HUDEP-2 (cell line): ENCODE results near the gene SCT.

Experiments
- DNase-seq, 76 experiments: peaks; one replicate each; lab custom pipeline; 2025; ENCODE audit not compliant: unreplicated experiment in 76 of 76; lab: John Stamatoyannopoulos, UW

The SCT gene

DNA sequence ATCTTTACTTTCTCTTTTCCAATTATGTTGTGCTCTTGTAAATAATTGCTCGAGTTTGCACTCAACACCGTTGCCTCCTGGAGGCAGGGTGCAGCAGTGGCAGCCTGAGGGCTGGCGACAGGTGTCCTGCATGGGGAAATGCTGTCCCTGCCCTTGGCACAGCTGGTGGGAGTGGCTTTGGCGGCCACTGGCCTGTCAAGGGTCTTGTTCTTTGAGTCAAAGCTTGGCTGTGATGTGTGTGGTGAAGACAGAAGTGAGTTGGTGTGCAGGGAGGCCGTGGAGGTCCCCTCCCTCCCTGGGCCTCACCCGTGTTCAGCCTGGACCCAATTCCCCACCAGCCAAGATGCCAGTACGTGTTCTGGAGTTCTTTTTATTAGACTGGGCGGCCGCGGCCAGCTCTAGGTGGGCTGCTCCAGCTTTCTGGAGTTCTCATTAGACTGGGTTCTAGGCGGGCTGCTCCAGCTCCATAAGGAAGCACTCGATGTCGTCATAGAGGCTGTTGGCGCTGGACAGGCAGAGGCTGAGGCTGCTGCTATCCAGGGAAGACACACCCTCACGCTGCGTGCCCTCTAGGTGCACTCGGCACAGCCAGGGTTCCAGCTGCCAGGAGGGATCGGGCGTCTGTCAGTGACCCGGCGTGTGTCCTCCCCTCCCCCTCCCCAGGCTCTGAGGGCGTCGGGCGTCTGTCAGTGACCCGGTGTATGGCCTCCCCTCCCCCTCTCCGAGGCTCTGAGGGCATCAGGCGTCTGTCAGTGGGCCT, 14.6 kb downstream of the SCT start:
- DNase-seq, result peak in 37 of 76 experiments; percentile 2 to 55 (median 22)

DNA sequence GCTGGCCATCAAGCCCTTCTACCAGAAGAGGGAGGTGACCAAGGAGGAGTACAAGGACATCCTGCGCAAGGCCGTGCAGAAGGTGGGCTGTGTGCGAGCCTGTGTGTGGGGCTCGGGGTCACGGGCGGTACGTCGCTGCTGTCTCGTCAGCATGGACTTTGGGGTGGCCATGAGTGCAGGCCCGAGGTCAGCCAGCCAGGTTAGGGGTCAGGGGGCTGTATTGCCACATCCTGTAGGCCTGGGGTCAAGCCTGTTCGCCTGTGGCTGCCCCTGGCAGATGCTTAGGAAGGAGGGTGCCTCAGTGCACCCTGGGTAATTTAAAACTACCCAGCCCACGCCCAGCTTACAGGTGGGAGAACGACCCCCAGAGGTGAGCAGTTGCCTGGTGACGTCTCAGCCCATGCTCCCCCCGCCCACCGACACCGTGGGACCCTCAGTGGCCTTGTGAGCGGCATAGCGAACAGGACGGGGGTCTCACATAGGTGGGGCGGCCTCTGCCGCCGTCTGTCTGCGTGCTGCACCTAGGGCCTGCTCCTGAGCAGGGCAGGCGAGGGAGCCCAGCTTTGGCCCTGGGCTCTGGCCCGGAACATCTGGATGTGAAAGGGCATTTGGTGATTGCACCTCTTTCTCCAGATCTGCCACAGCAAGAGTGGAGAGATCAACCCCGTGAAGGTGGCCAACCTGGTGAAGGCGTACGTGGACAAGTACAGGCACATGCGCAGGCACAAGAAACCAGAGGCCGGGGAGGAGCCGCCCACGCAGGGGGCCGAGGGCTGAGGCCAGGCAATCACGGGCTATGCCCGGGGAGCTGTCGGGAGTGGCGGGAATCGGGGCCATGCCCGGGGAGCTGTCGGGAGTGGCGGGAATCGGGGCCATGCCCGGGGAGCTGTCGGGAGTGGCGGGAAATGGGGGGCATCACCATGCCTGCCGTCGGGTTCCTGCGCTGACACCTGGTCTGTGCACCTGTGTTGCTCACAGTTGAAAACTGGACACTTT, 15.7 kb downstream of the SCT start:
- no peak for DNase-seq

DNA sequence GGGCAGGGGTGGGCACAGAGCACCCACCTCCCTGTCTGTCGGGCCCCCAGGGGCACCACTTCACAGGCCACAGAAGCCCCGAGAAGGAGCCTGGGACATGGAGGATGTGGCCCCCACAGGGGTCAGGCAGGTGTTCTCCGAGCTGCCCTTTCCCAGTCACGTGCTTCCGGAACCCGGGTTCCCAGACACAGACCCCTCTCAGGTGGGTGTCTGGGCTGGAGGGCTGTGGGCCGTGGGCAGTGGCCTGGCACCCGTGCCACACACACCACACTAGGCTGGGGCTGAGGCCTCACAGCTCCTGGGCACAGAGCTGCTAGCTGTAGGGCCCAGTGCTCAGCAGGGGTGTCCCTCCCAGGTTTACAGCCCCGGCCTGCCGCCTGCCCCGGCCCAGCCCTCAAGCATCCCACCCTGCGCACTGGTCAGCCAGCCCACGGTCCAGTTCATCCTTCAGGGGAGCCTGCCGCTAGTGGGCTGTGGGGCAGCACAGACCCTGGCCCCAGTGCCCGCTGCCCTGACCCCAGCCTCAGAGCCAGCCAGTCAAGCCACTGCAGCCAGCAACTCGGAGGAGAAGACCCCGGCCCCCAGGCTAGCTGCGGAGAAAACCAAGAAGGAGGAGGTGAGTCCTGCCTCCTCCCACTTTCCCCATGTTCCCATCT, 16.7 kb downstream of the SCT start:
- no peak for DNase-seq

DNA sequence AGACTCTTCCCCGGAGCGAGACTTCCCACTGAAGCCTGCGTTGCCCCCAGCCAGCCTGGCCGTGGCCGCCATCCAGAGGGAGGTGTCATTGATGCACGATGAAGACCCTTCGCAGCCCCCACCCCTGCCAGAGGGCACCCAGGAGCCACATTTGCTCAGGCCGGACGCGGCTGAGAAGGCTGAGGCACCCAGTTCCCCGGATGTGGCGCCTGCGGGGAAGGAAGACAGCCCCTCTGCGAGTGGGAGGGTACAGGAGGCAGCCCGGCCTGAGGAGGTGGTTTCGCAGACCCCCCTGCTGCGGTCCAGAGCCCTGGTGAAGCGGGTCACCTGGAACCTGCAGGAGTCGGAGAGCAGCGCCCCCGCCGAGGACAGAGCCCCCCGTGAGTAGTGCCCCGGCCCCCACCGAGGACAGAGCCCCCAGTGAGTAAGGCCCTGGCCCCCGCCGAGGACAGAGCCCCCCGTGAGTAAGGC, 17.6 kb downstream of the SCT start:
- no peak for DNase-seq

DNA sequence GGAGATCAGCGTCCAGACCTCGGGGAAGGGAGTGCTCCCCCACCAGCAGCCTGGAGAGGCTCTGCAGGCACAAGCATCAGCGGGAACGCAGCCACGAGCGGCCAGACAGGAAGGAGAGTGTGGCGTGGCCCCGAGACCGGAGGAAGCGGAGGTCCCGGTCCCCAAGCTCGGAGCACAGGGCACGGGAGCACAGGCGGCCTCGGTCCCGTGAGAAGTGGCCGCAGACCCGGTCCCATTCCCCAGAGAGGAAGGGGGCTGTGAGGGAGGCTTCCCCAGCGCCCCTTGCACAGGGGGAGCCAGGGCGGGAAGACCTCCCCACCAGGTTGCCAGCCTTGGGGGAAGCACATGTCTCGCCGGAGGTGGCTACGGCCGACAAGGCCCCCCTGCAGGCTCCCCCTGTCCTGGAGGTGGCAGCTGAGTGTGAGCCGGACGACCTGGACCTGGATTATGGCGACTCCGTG, 18.2 kb downstream of the SCT start:
- no peak for DNase-seq

DNA sequence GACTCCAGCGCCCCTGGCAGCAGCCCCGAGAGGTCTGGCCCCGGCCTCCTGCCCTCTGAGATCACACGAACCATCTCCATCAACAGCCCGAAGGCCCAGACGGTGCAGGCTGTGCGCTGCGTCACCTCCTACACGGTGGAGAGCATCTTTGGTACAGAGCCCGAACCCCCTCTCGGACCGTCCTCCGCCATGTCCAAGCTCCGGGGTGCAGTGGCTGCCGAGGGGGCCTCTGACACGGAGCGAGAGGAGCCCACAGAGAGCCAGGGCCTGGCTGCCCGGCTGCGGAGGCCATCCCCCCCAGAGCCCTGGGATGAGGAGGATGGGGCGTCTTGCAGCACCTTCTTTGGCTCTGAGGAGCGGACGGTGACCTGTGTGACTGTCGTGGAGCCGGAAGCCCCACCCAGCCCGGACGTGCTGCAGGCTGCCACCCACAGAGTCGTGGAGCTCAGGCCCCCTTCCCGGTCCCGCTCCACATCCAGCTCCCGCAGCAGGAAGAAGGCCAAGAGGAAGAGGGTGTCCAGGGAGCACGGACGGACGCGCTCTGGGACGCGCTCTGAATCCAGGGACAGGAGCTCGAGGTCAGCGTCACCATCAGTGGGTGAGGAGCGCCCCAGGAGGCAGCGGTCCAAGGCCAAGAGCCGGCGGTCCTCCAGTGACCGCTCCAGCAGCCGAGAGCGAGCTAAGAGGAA, 18.9 kb downstream of the SCT start:
- DNase-seq, result no peak

DNA sequence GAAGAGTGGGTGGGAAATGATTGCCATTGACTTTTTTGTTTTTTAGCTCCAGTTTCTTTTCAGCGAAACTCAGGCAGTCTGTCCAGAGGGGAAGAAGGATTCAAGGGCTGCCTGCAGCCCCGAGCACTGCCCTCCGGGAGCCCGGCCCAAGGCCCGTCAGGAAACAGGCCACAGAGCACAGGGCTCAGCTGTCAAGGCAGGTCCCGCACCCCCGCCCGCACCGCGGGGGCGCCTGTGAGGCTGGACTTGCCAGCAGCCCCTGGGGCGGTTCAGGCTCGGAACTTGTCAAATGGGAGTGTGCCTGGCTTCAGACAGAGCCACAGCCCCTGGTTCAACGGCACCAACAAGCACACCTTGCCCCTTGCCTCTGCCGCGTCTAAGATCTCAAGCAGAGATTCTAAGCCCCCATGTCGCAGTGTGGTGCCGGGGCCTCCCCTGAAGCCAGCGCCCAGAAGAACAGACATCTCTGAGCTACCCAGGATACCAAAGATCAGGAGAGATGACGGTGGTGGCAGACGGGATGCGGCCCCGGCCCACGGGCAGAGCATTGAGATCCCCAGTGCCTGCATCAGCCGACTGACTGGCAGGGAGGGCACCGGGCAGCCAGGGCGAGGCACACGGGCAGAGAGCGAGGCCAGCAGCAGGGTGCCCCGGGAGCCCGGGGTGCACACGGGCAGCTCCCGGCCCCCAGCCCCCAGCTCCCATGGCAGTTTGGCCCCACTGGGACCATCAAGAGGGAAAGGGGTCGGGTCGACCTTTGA, 19.8 kb downstream of the SCT start:
- DNase-seq, result no peak

DNA sequence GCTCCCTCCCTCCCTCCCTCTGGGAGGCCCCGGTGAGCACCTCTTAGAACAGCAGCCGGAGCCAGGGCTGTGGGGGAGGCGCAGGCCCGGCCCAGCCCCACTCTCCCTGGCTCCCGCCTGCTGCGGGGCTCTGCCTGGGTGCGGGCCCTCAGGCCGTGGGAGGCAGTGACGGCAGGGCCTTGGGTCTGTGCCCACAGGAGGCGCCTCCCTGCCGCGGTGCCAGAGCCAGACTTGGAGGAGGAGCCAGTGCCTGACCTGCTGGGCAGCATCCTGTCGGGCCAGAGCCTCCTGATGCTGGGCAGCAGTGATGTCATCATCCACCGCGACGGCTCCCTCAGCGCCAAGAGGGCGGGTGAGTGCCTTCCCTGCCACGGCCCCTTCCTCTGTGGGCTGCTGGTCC, 20.7 kb downstream of the SCT start:
- peak in 72 of 76 experiments; percentile 24 to 94 (median 79) for DNase-seq

DNA sequence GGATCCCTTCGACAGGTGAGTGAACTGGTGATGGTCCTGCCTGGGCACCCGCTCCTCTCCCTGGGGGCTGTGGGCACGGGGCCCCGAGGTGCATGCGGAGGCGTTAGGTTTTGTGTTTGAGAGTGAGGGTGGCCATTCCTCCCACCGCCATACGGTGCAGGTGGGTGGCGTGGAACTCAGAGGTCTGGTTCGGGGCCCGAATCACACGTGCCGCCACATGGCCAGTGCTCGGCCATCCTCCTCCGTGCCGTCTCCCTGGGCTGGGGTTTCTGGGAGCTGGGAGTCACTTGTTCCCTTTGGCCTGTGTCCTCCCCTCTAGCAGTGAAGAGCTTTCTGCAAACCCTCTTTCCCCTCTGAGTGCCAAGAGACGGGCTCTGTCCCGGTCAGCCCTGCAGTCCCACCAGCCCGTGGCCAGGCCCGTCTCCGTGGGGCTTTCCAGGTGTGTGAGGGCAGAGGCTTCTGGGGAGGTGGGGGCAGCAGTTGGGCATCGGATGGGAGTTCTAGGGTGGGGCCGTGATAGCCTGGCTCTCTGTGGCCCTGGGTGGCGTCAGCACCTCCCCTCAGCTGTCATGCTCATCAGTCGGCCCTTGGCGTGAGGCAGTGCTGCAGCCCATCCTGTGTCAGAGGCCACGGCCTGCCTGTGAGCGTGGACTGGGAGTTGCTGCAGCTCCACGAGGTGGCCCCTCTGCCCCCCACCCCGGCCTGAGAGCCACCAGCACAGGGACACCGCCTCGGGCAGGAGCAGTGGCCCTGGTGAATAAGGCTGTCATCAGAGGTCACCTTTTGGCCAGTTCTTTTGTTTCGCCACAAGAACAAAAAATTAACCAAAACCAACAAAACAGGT, 21.5 kb downstream of the SCT start:
- peak in 1 of 76 experiments; percentile 12 for DNase-seq

DNA sequence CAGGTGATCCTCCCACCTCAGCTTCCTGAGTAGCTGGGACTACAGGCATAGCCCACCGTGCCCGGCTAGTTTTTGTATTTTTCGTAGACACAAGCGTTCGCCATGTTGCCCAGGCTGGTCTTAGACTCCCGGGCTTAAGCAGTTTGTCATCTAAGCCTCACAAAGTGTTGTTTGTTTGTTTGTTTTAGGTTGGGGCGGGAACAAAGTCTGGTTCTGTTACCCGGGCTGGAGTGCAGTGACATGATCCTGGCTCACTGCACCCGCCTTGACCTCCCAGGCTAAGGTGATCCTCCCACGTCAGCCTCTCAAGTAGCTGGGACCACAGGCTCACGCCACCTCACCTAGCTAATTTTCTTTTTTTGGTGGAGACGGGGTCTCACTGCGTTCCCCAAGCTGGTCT, 23.8 kb downstream of the SCT start:
- DNase-seq, result no peak

DNA sequence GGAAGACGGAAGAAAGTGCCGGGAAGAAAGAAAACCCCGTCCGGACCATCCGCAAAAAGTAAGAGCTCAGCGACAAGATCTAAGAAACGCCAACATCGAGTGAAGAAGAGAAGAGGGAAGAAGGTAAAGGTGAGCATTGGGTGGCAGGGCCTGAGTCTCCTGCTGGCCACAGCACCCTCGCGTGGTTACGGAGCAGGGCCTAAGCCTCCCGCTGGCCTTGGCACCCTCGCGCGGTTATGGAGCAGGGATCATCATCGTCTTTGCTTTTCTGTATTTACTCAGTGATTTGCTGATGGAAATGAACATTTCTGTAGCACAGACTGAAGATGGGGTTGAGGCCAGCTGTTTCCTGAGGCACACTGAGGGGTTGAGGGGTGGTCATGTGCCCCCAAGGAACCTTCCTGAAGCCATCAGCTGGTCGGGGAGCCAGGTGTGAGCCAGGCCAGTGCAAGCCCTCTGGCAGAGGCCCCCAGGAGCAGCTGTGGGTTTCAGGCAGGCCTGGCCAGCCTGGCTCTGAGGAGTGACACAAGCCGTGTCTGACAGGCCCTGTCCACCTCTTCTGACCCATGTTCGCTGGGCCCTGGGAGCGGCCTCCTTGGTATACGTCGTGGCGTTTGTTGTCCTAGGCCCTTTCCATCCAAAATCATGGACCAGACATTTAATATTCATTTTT, 25.3 kb downstream of the SCT start:
- no peak for DNase-seq

DNA sequence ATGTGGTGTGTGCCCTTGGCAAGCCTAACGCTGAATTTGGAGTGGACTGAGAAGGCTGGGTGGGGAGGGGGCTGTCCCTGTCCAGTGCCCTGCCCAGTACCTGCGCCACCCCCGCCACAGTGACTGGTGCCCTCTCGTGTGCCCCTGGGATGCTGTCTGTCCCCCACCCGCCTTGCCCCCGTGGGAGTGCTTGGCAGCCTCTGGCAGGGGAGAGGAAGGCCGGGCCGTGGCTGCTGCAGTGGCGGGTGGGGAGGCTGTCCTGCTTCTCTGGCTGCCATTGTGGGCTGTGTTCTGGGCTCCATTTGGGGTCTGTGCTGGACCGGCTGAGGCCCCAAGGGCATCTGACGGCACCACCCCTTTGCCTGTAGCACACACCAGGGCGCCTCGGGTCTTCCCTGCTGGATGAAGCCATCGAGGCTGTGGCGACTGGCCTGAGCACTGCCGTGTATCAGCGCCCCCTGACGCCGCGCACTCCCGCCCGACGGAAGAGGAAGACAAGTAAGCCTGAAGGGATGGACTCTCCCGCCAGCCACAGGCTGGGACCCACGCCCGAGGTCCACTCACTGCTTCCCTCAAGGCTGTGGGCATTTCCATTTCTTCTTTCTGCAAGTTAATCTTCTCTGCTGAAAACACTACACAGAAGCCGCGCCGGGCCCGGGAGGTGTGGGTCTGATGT, 28.8 kb downstream of the SCT start:
- no peak for DNase-seq

DNA sequence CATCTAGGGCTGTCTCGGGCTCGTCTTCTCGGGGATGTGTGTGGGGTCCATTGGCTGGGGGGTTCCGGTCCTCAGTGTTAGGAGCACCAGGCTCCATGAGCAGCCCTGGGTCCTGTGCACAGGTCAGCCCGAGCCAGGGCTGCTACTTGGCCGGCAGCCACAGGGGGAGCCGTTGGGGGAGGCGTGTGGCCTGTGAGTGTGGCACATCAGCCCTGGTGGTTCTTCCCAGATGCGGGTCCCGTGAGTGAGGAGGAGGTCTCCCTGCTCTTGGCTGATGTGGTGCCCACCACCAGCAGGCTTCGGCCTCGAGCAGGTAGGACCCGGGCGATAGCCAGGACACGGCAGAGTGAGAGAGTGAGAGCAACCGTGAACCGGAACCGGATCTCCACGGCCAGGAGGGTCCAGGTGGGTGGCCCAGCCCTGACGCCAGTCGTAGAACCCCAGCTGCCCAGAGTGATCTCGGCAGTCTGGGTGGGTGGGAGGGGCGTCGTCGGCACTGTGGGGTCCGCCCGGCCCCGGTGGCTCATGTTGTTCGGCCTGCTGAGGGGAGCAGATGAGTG, 29.7 kb downstream of the SCT start:
- DNase-seq, result peak in 1 of 76 experiments; percentile 7

DNA sequence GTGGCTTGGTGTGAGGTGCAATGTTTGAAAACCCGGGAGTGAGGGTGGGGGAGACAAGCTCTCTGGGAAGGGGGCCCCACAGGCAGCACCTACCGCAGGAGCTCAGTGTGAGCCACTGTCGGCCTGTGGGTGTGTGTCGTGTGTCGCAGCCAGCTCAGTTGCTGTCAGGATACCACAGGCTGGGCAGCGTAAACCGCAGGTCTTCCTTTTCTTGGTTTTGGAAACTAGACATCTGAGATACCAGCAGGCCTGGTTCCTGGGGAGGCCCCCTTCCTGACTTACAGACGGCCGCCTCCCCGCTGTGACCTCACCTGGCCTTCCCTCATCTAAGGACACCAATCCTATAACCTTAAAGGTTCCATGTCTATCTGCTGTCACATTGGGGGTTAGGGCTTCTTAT, 30.6 kb downstream of the SCT start:
- DNase-seq, result no peak

DNA sequence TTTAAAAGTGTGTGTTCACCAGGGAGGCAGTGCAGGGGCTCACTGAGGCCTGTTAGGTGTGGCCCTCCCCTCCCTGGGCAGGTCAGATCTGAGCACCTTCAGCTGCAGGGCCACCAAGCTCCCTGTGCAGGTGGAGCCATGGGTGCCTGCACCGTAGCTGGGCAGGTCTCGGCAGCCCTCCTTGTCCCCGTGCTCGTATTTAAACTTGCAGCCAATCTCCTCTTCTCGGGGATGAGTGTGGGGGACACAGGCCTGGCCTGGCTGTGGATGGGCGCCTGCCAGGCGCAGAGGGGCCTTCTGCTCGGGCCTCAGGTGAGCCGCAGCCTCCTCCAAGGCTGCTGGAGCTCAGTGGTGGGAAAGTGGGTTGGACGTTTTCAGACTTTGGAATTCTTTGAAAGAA, 31.6 kb downstream of the SCT start:
- DNase-seq, result no peak

DNA sequence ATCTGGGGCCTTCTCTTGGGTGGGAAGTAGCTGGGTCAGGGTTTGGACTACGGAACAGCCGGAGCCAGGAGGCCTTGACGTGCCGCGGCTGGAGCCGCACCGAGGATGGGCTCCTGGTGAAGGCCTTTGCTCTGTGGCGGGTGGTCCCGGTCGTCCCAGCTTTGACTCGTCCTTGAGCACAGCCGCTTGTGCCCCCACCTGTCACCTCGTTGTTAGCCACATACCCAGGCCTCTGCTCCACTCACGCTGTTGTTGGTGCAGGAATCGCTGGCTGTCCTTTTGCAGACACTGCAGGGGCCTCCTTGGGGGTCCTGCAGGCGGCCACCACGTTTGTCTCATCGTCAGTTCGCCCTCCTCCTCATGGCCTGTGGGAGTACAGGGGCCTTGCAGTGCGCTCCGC, 33.6 kb downstream of the SCT start:
- no peak for DNase-seq

DNA sequence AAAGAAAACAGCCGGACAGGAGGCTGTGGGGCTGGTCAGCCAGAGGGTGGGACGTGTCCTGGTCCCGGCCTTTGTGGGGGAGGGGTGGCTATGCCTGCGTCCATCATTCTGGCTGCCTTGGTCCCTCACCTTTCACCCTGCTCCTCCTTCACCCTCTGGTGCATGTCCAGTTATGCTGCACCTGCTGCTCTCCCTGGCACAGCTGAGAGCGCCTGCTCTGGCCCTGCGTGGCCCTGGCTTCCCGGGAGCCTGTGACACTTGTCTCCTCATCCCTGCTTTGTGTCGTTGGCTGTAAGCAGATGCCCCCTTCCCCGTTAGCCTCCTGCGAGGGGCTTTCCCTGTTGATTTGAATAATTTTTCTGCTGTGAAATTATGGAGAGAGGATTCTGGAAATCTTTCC, 34.1 kb downstream of the SCT start:
- no peak for DNase-seq
